HUES6 (cell line): ENCODE measurements around the gene PARP4.
"Not testable (repeated sequence)": the region's sequence is repeated elsewhere in the genome, so short reads cannot be mapped to it uniquely, and the experiment has no call there.

Experiments used
- H3K27ac ChIP-seq: 2 replicates; pipeline ENCODE4 v1.7.0; 2013; ENCODE audit warnings: low read depth, mild to moderate bottlenecking, low read length, inconsistent platforms
- H3K27me3 ChIP-seq: 2 replicates; pipeline ENCODE4 v1.6.1; 2013; ENCODE audit warnings: low read length; ENCODE audit not compliant: control insufficient read depth, insufficient read depth
- H3K36me3 ChIP-seq: 2 replicates; pipeline ENCODE4 v1.6.1; 2013; ENCODE audit warnings: low read length; ENCODE audit not compliant: control insufficient read depth, insufficient read depth
- H3K4me1 ChIP-seq: 2 replicates; pipeline ENCODE4 v1.6.1; 2013; ENCODE audit warnings: low read length; ENCODE audit not compliant: control insufficient read depth, insufficient read depth
- H3K4me3 ChIP-seq: 2 replicates; pipeline ENCODE4 v1.5.1; 2013; ENCODE audit warnings: low read depth, low read length
- H3K9ac ChIP-seq: one replicate; pipeline ENCODE4 v1.6.1; 2013; ENCODE audit warnings: mild to moderate bottlenecking, low read length
- H3K9me3 ChIP-seq: 2 replicates; pipeline ENCODE4 v1.6.1; 2013; ENCODE audit warnings: low read depth, low read length; ENCODE audit not compliant: control insufficient read depth, insufficient read depth

Gene PARP4

DNA sequence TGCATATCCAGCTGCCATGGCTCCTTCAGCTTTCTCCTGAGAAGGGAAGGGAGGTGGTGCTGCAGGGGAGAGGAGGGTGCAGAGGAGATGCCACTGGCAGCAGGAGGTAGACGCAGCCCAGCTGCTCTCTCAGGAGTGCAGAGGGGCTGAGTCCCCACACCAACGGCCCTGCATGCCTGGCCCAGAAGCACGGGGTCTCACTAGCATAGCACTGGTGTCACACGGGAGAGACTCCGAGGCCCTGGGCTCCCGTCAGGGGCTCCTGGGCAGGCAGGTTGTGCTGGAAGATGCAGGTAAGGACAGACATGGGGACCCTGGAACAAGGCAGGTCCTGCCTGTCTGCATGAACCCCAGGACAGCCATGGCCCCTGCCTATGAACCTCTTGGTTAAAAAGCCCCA lies 123.1 kb downstream of the PARP4 start:
- Histone ChIP-seq H3K4me1 (no peaks in the 10 kb centered on the region), H3K9ac (no peak overlapping the region), H3K4me3 (no peak overlapping the region), H3K36me3 (no peaks in the 10 kb centered on the region), H3K27me3 (no peaks in the 10 kb centered on the region), H3K27ac (no peak overlapping the region), H3K9me3 (no peaks in the 10 kb centered on the region)

DNA sequence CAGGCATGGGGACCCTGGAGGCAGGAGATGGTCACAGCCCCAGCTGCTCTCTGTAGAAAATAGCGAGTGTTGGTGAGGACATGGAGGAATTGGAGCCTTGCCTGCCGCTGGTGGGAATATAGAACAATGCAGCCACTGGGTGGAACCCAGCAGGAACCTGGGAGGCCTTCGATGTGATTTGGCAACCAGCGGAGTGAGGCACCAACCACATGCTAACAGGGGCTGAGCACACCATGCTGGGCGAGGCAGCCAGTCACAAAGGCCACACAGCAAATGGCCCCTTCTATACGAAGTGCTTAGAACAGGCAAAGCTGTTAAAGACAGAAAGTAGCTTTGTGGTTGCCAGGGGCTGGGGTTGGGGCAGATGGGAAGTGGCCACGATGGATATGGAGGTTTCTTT lies 123.8 kb downstream of the PARP4 start:
- H3K9me3 ChIP-seq, H3K9ac ChIP-seq, H3K4me3 ChIP-seq, H3K27me3 ChIP-seq, H3K27ac ChIP-seq, H3K4me1 ChIP-seq, H3K36me3 ChIP-seq: not testable (repeated sequence)

DNA sequence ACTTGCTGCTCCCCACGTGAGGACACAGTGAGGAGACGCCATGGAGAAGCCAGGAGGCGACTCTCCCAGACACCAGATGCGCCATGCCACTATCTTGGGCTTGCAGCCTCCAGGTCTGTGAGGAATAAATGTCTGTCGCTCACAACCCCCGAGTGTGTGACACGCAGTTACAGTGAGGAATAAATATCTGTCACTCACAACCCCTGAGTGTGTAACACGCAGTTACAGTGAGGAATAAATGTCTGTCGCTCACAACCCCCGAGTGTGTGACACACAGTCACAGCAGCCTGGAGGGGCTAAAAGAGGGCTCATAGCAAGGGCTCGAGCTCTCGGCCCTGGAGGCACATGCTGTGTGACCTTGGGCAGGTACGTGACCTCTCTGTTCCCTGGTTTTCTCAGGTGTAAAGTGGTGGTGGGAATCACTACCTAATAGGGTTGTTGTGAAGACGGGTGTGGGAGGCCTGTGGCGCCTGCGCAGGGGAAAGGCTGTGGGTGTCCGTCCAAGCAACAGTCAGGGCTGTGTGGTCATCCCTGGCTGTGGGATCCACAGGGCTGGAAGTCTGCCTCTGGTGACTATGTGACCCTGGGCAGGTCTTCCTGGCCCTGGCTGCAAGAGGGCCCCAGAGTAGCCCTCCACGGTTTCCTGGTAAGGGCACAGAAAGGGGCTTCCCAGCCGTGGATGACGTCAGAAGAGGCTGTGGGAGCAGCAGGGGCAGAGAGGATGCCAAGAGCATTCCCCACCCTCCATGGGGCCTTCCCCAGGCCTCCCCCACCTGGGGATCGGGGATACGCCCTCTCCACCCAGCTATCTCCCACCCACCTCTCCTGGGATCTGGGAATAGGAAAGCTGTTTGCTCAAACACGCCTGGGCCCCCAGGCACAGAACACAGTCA lies 125.5 kb downstream of the PARP4 start:
- Histone ChIP-seq H3K27ac (no peak overlapping the region), H3K9ac (no peak overlapping the region), H3K4me1 (no peaks in the 10 kb centered on the region), H3K27me3 (no peaks in the 10 kb centered on the region), H3K9me3 (no peaks in the 10 kb centered on the region), H3K36me3 (no peaks in the 10 kb centered on the region), H3K4me3 (no peak overlapping the region)

DNA sequence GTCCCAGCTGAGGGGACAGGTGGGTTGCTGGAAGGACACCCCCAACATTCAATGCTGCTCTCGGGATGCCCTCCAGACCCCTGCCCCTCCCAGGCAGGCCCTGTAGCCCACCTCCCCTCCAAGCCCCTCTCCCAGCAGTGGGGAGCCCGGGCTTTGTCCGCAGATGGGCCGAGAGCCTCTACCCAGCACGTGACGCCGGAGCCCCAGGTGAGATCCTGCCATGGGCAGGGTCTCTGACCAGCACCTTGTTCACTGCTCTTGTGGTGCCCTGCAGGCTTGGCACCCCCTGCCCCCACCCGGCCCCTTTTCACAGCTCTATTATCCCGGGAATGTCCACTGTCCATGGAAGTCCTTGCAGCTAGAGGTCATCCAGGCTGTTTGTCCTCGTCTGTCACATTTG lies 126.7 kb downstream of the PARP4 start:
- Histone ChIP-seq H3K27ac (no peak overlapping the region), H3K4me1 (peaks cover 7% of the 10 kb centered on the region)

DNA sequence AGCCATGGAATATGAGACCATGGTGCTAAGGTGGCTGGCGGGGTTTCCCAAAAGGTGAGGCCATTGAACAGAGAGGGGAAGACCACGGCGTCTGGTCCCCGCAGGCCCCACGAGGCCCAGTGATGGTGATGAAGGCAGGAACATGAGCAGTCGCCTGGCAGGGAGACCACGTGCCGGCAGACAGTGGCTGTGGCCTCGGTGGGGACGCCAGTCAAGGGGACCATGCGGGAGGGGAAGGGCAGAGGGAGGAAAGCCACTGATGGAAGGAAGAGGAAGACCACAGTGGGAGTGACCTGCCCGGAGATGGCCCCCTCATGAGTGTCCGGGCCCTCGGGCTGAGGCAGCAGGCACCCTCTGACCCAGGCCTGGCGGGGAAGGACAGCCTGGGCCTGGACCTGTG lies 127.6 kb downstream of the PARP4 start:
- not testable (repeated sequence) for H3K9me3 ChIP-seq, H3K4me3 ChIP-seq, H3K9ac ChIP-seq, H3K36me3 ChIP-seq, H3K27ac ChIP-seq, H3K4me1 ChIP-seq, H3K27me3 ChIP-seq

More for the DNA sequence above, 126.7 kb downstream of the PARP4 start:
- Histone ChIP-seq H3K27me3 (no peaks in the 10 kb centered on the region), H3K36me3 (no peaks in the 10 kb centered on the region), H3K9me3 (no peaks in the 10 kb centered on the region), H3K4me3 (no peak overlapping the region), H3K9ac (no peak overlapping the region)

DNA sequence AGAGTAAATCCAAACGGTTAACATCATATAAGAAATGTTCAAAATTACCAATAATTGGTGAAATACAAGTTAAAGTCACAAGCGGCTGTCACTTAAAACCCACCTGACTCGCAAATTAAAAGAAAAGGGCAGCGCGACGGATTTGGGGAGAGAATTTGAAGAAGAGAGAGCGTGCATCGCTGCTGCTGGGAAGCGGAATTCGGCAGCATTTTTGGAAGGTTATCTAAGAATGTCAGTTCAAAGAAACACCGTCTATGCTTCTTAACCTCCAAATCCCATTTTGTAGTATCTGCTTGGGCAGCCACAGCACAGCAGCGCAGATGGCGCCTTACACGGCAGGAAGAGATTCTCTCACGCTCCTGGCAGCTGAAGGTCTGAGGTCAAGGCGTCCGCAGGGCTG lies 128.5 kb downstream of the PARP4 start:
- not testable (repeated sequence) for H3K36me3 ChIP-seq, H3K27me3 ChIP-seq, H3K9me3 ChIP-seq, H3K4me3 ChIP-seq, H3K4me1 ChIP-seq, H3K9ac ChIP-seq, H3K27ac ChIP-seq

DNA sequence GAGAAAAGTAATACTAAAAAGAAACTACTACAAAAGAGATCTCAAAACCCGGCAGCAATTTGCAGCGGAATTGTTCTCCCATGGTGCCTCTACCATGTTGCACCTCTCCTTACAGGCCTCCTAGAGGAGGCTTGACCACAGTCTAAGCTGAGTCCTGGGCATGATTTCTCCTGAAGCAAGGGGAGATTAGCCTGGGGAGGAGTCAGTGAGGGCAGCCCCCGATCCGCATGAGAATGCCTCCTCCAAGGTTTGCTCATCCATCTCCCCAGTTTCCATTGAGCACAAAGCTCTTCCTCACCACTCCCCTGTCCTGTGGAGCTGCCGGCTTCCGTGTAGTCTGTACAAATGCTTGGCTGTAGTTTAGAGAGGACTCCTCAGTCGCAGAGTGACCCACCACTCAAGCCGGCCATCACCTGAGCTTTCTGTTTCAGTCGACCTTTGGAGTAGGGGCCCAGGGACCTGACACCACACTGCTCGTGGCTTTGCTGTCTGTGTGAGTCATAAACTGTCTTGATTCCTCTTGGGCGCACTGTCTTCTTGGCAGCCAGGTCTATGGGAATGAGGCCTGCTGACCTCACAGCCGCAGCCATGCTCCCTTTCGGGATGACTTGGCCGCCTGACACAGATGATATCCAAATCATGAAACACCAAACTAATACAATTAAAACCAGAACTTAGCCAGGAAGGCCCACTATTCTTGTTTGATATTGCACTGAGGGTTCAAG lies 130.9 kb downstream of the PARP4 start:
- Histone ChIP-seq H3K36me3 (no peaks in the 10 kb centered on the region), H3K4me1 (peaks cover 7% of the 10 kb centered on the region), H3K4me3 (no peak overlapping the region), H3K27me3 (no peaks in the 10 kb centered on the region), H3K27ac (no peak overlapping the region), H3K9ac (no peak overlapping the region), H3K9me3 (no peaks in the 10 kb centered on the region)

DNA sequence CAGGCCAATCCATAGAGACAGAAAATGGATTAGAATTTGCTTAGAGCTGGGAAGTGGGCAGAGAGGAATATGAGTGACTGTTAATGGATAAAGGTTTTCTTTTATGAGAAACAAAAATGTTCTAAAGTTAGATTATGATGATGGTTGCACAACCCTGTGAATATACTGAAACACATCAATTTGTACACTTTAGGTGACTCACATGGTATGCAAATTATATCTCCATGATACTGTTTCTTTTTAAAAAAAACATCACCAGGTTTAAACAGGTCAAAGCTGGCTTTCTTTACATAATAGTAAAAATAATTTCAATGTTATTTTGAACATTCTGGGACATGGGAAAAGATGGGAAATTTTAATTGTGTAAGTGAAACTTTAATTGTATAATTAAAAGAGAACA lies 131.7 kb downstream of the PARP4 start:
- not testable (repeated sequence) for H3K4me1 ChIP-seq, H3K4me3 ChIP-seq, H3K36me3 ChIP-seq, H3K27ac ChIP-seq, H3K27me3 ChIP-seq, H3K9ac ChIP-seq, H3K9me3 ChIP-seq

DNA sequence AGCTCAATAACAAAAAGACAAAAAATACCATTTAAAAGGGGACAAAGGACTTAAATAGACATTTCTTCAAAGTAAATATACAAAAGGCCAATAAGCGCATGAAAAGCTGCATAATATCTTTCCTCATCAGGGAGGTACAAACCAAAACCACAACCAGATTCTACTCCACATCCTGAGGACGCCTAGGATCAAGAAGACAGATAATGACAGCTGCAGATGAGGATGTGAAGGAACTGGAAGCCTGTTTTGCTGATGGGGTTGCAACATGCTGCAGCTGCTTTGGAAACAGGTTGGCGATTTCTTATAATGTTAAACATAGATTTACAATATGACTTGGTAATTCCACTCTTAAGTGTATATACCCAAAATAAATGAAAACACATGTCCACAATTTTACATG lies 132.4 kb downstream of the PARP4 start:
- H3K9ac ChIP-seq, H3K27ac ChIP-seq, H3K36me3 ChIP-seq, H3K27me3 ChIP-seq, H3K9me3 ChIP-seq, H3K4me1 ChIP-seq, H3K4me3 ChIP-seq: not testable (repeated sequence)

DNA sequence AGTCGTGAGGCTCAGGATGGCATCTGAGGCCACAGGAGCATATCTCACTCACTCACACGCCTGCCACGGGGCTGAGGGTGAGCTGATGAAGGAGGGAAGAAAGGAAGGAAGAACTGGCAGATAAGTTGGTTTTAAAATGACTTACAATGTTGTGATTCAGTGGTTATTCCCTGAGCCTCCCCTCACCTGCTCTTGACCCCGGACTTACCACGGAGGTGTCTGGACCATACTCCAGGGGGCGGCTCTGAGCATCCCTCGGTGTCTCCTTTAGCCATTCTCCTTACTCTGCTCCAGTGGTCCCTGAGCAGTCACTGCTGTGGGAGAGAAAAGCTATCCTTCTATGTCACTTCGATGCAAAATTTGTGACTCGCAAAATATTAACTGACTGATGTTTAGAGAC lies 141.3 kb downstream of the PARP4 start:
- H3K4me3 ChIP-seq, H3K27me3 ChIP-seq, H3K36me3 ChIP-seq, H3K9me3 ChIP-seq, H3K9ac ChIP-seq, H3K27ac ChIP-seq, H3K4me1 ChIP-seq: not testable (repeated sequence)
